GM18507 (cell line): Measurements from ENCODE around the gene ATAD3A.
"Not testable (repeated sequence)": the region's sequence is repeated elsewhere in the genome, so short reads cannot be mapped to it uniquely, and the experiment has no call there.

Experiments used
- DNase-seq: peaks from one replicate; pipeline ENCODE4 v3.0.0; 2011; ENCODE audit warnings: low read depth; ENCODE audit not compliant: insufficient read length; ENCODE audit errors: extremely low spot score
- FAIRE-seq: peaks from 2 replicates; lab custom pipeline; 2011; peaks lifted over from hg19 to GRCh38; lab: Jason Lieb, UNC

Gene ATAD3A

GRCh38 chr1:1511533-1512285 is at the start of gene ATAD3A:
TSS of gene ATAD3A (plus strand) at chr1:1512162. CDS start at chr1:1512269, 107 bp downstream.
- peak; percentile 97 for DNase-seq
- FAIRE-seq, result peak; percentile 96

GRCh38 chr1:1462318-1462966 is 49.5 kb upstream of the ATAD3A start:
- FAIRE-seq, result no peak
- no peak for DNase-seq

- DNase-seq, result no peak
- no peak for FAIRE-seq
Measured at GRCh38 chr1:1463312-1463711, 48.6 kb upstream of the ATAD3A start.

GRCh38 chr1:1468196-1468985 is 43.6 kb upstream of the ATAD3A start:
- DNase-seq, FAIRE-seq: not testable (repeated sequence)

GRCh38 chr1:1470626-1471388 is 41.2 kb upstream of the ATAD3A start:
- no peak for FAIRE-seq
- DNase-seq, result no peak

GRCh38 chr1:1471389-1472052 is 40.4 kb upstream of the ATAD3A start, which contains the start of gene ATAD3B:
TSS of gene ATAD3B (plus strand) at chr1:1471765. CDS start at chr1:1471885, 120 bp downstream.
- DNase-seq, result peak; percentile 94
- peak; percentile 87 for FAIRE-seq

- peak; percentile 66 for FAIRE-seq
- not testable (repeated sequence) for DNase-seq
Measured at GRCh38 chr1:1472053-1472876, 39.7 kb upstream of the ATAD3A start.

GRCh38 chr1:1476011-1476410 is 36.0 kb upstream of the ATAD3A start:
- not testable (repeated sequence) for FAIRE-seq, DNase-seq

GRCh38 chr1:1477206-1477605 is 34.8 kb upstream of the ATAD3A start:
- no peak for FAIRE-seq
- DNase-seq, result no peak

GRCh38 chr1:1479547-1480487 is 32.1 kb upstream of the ATAD3A start:
- FAIRE-seq, result no peak
- no peak for DNase-seq

- not testable (repeated sequence) for FAIRE-seq, DNase-seq
Measured at GRCh38 chr1:1480488-1480867, 31.5 kb upstream of the ATAD3A start.

GRCh38 chr1:1481811-1482210 is 30.2 kb upstream of the ATAD3A start:
- FAIRE-seq, result not testable (repeated sequence)

GRCh38 chr1:1482856-1483255 is 29.1 kb upstream of the ATAD3A start:
- DNase-seq (no peak), FAIRE-seq (no peak)

More at GRCh38 chr1:1481811-1482210, 30.2 kb upstream of the ATAD3A start:
- DNase-seq, result not testable (repeated sequence)

GRCh38 chr1:1483714-1484113 is 28.2 kb upstream of the ATAD3A start:
- FAIRE-seq (no peak), DNase-seq (no peak)

GRCh38 chr1:1484976-1485750 is 26.8 kb upstream of the ATAD3A start:
- DNase-seq, FAIRE-seq: not testable (repeated sequence)

- not testable (repeated sequence) for FAIRE-seq, DNase-seq
Measured at GRCh38 chr1:1485755-1486317, 26.1 kb upstream of the ATAD3A start.
